HEK293 (cell line): ENCODE measurements around the gene ZNF618.

Experiments used
- CTCF ChIA-PET: fragments of 350-600 bp; formaldehyde crosslinking; extraction: SDS; loops from one replicate; lab custom pipeline; 2021; ENCODE audit warnings: antibody characterized with exemption; lab: Yijun Ruan, JAX
- POLR2A ChIA-PET: fragments of 300-600 bp; formaldehyde crosslinking; extraction: SDS; loops from one replicate; lab custom pipeline; 2020; ENCODE audit warnings: antibody characterized with exemption, inconsistent platforms; lab: Yijun Ruan, JAX
- H3K27ac ChIP-seq: fragments of 200-500 bp; sonication (Bioruptor generic); 2 replicates; pipeline ENCODE4 v1.5.1; 2014; ENCODE audit warnings: low read depth, low read length, control low read depth, inconsistent platforms; ENCODE audit errors: extremely low read depth
- H3K36me3 ChIP-seq, 2 experiments: fragments of 200-500 bp in 1 of 2; sonication (Bioruptor generic) in 1 of 2; 1 replicate in 1 of 2; 2 replicates in 1 of 2; pipeline ENCODE4 v1.5.1; 2014 to 2017; ENCODE audit warnings: inconsistent platforms in 2 of 2, low read length in 2 of 2; ENCODE audit not compliant: control insufficient read depth in 2 of 2, insufficient read depth in 1 of 2
- H3K4me1 ChIP-seq: fragments of 200-500 bp; sonication (Bioruptor generic); 2 replicates; pipeline ENCODE4 v1.5.1; 2014; ENCODE audit warnings: mild to moderate bottlenecking, low read length, inconsistent platforms; ENCODE audit not compliant: control insufficient read depth, insufficient read depth
- H3K4me3 ChIP-seq: 2 replicates; pipeline ENCODE4 v1.5.1; 2011; ENCODE audit warnings: low read depth, mild to moderate bottlenecking, control low read depth, low read length, moderate library complexity
- H3K9me3 ChIP-seq: fragments of 200-500 bp; sonication (Bioruptor generic); 2 replicates; pipeline ENCODE4 v1.5.1; 2014; ENCODE audit warnings: low read depth, low read length, inconsistent platforms; ENCODE audit not compliant: control insufficient read depth, insufficient read depth
- BCL11A ChIP-seq: fragments of 450-650 bp; formaldehyde crosslinking; IDR thresholded peaks from 2 replicates; pipeline ENCODE4 v1.5.1; 2016; ENCODE audit warnings: low read depth, missing biosample characterization, missing genetic modification characterization
- EGR2 ChIP-seq: fragments of 450-650 bp; formaldehyde crosslinking; IDR thresholded peaks from 2 replicates; pipeline ENCODE4 v1.5.1; 2016; ENCODE audit warnings: low read depth, missing biosample characterization, missing genetic modification characterization
- GLI4 ChIP-seq: fragments of 450-650 bp; formaldehyde crosslinking; IDR thresholded peaks from 2 replicates; pipeline ENCODE4 v1.5.1; 2016; ENCODE audit warnings: missing biosample characterization, missing genetic modification characterization
- GLIS1 ChIP-seq: fragments of 450-650 bp; formaldehyde crosslinking; IDR thresholded peaks from 2 replicates; pipeline ENCODE4 v1.5.1; 2016; ENCODE audit warnings: missing biosample characterization, missing genetic modification characterization
- HOXC10 ChIP-seq: sonication (generic); formaldehyde crosslinking; IDR thresholded peaks from 2 replicates; pipeline ENCODE4 v1.8.1; 2023; ENCODE audit warnings: mild to moderate bottlenecking, missing genetic modification reagents
- MEIS1 ChIP-seq: sonication (generic); formaldehyde crosslinking; IDR thresholded peaks from 2 replicates; pipeline ENCODE4 v1.8.1; 2022; ENCODE audit warnings: missing genetic modification reagents, mild to moderate bottlenecking, borderline replicate concordance
- SALL2 ChIP-seq: fragments of 450-650 bp; formaldehyde crosslinking; IDR thresholded peaks from 2 replicates; pipeline ENCODE4 v1.5.0; 2017; ENCODE audit warnings: missing biosample characterization, mild to moderate bottlenecking, missing genetic modification characterization, borderline replicate concordance
- ZFHX2 ChIP-seq: fragments of 450-650 bp; formaldehyde crosslinking; conservative IDR thresholded peaks from 2 replicates; pipeline ENCODE4 v1.5.1; 2016; ENCODE audit warnings: missing biosample characterization, missing genetic modification characterization
- ZNF140 ChIP-seq: fragments of 450-650 bp; formaldehyde crosslinking; IDR thresholded peaks from 2 replicates; pipeline ENCODE4 v1.5.1; 2016; ENCODE audit warnings: missing biosample characterization, missing genetic modification characterization
- ZNF16 ChIP-seq: fragments of 450-650 bp; formaldehyde crosslinking; IDR thresholded peaks from 2 replicates; pipeline ENCODE4 v1.5.1; 2016; ENCODE audit warnings: low read depth, missing biosample characterization, missing genetic modification characterization
- ZNF19 ChIP-seq: fragments of 450-650 bp; formaldehyde crosslinking; IDR thresholded peaks from 2 replicates; pipeline ENCODE4; 2016; ENCODE audit warnings: missing biosample characterization, missing genetic modification characterization, low read depth
- ZNF2 ChIP-seq: fragments of 450-650 bp; formaldehyde crosslinking; IDR thresholded peaks from 2 replicates; pipeline ENCODE4 v1.5.1; 2016; ENCODE audit warnings: missing biosample characterization, missing genetic modification characterization
- ZNF202 ChIP-seq: fragments of 450-650 bp; formaldehyde crosslinking; IDR thresholded peaks from 2 replicates; pipeline ENCODE4 v1.5.1; 2016; ENCODE audit warnings: missing biosample characterization, missing genetic modification characterization, borderline replicate concordance
- ZNF221 ChIP-seq: fragments of 450-650 bp; formaldehyde crosslinking; IDR thresholded peaks from 2 replicates; pipeline ENCODE4 v1.5.1; 2017; ENCODE audit warnings: missing biosample characterization, missing genetic modification characterization, borderline replicate concordance
- ZNF26 ChIP-seq: fragments of 450-650 bp; formaldehyde crosslinking; IDR thresholded peaks from 2 replicates; pipeline ENCODE4 v1.5.1; 2016; ENCODE audit warnings: missing biosample characterization, missing genetic modification characterization
- ZNF394 ChIP-seq: fragments of 450-650 bp; formaldehyde crosslinking; IDR thresholded peaks from 2 replicates; pipeline ENCODE4 v1.5.1; 2016; ENCODE audit warnings: missing biosample characterization, missing genetic modification characterization, mild to moderate bottlenecking, moderate library complexity, borderline replicate concordance
- ZNF404 ChIP-seq: fragments of 450-650 bp; formaldehyde crosslinking; IDR thresholded peaks from 2 replicates; pipeline ENCODE4 v1.5.1; 2017; ENCODE audit warnings: missing biosample characterization, missing genetic modification characterization
- ZNF654 ChIP-seq: fragments of 450-650 bp; formaldehyde crosslinking; IDR thresholded peaks from 2 replicates; pipeline ENCODE4 v1.5.1; 2016; ENCODE audit warnings: low read depth, missing biosample characterization, missing genetic modification characterization
- ZNF776 ChIP-seq: fragments of 450-650 bp; formaldehyde crosslinking; IDR thresholded peaks from 2 replicates; pipeline ENCODE4 v1.5.0; 2017; ENCODE audit warnings: missing biosample characterization, missing genetic modification characterization, borderline replicate concordance
- ZNF777 ChIP-seq: fragments of 450-650 bp; formaldehyde crosslinking; IDR thresholded peaks from 2 replicates; pipeline ENCODE4 v1.5.1; 2017; ENCODE audit warnings: missing biosample characterization, missing genetic modification characterization, borderline replicate concordance
- TF ChIP-seq, protein P1 (sequence below): fragments of 450-650 bp; IDR thresholded peaks from 2 replicates; pipeline ENCODE4 v1.5.1; 2018; ENCODE audit warnings: missing biosample characterization, missing genetic modification characterization
- TF ChIP-seq, protein P2 (sequence below): IDR thresholded peaks from 2 replicates; pipeline ENCODE4 v1.6.1; 2011; ENCODE audit warnings: mild to moderate bottlenecking, low read depth, low read length, borderline replicate concordance
- TF ChIP-seq, protein P3 (sequence below): fragments of 450-650 bp; formaldehyde crosslinking; IDR thresholded peaks from 2 replicates; pipeline ENCODE4 v1.5.1; 2016; ENCODE audit warnings: missing biosample characterization, missing genetic modification characterization
- TF ChIP-seq, protein P4 (sequence below): sonication (generic); formaldehyde crosslinking; IDR thresholded peaks from 2 replicates; pipeline ENCODE4 v1.8.1; 2022; ENCODE audit warnings: mild to moderate bottlenecking, moderate library complexity, missing genetic modification reagents
- TF ChIP-seq, protein P5 (sequence below): fragments of 450-650 bp; formaldehyde crosslinking; IDR thresholded peaks from 2 replicates; pipeline ENCODE4 v1.5.1; 2017; ENCODE audit warnings: missing biosample characterization, missing genetic modification characterization

The ZNF618 gene

DNA sequence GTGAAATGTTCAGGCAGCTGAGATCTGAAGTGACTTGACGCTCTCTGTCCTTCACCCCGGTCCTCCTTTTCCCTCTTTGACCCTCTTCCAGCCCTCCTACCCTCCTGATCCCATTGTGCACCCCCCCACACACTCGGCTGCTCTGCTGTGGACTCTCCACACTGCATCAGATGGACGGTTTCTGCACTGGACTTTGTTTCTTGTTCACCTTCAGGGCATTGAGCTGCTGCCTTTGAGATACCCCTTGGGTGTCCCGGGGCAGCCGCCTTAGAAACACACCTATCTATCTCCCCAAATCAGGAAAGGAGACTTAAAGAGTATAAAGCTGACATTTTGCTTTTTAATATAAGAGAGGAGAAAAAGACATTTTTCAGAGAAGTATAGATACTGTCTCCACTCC is 174.5 kb downstream of the ZNF618 start:
- ChIA-PET POLR2A (no interaction called here), CTCF (no interaction called here)
- peaks cover 0 to 47% of the 10 kb centered on the region in 2 experiments; a peak in 1 of 3 replicates for H3K36me3 ChIP-seq

DNA sequence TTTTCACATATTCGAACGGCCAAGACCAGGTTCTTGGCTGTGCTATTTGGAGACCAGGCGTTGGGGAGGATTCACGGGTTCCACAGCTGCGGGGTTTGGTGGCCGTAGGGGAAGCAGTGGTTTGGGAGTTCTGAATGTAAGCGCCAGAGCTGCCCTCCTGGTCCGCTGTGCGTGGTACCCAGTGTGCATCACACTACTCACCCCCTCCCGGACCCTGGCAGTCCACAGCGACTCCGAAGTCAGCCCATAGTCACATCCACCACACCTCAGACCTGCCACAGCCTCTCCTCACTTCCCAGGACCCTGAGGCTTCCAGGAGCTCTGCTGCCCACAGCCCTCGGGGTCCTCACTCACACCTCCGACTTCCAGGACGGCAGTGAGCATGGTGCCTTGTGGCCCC is 175.2 kb downstream of the ZNF618 start:
- H3K9me3 ChIP-seq: no peaks in the 10 kb centered on the region
- ChIA-PET CTCF (no interaction called here), POLR2A (no interaction called here)
- H3K27ac ChIP-seq: no peak overlapping the region
- peaks cover 0 to 47% of the 10 kb centered on the region in 2 experiments; a peak in 1 of 3 replicates for H3K36me3 ChIP-seq
- no peak overlapping the region for H3K4me3 ChIP-seq
- no peaks in the 10 kb centered on the region for H3K4me1 ChIP-seq
- TF ChIP-seq ZNF777 (tag by site-specific recombination) (no peak), ZNF394 (tag by site-specific recombination) (no peak), ZNF202 (tag by site-specific recombination) (no peak), BCL11A (tag by site-specific recombination) (no peak), GLIS1 (no peak), ZNF404 (tag by site-specific recombination) (no peak), ZNF19 (tag by site-specific recombination) (no peak), GLI4 (no peak), ZFHX2 (tag by site-specific recombination) (no peak), ZNF140 (tag by site-specific recombination) (no peak), ZNF2 (tag by site-specific recombination) (no peak), ZNF776 (tag by site-specific recombination) (no peak), ZNF654 (no peak)
- TF ChIP-seq, protein P1, sequence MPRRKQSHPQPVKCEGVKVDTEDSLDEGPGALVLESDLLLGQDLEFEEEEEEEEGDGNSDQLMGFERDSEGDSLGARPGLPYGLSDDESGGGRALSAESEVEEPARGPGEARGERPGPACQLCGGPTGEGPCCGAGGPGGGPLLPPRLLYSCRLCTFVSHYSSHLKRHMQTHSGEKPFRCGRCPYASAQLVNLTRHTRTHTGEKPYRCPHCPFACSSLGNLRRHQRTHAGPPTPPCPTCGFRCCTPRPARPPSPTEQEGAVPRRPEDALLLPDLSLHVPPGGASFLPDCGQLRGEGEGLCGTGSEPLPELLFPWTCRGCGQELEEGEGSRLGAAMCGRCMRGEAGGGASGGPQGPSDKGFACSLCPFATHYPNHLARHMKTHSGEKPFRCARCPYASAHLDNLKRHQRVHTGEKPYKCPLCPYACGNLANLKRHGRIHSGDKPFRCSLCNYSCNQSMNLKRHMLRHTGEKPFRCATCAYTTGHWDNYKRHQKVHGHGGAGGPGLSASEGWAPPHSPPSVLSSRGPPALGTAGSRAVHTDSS (tag by site-specific recombination): no peak

More for the DNA sequence above, 174.5 kb downstream of the ZNF618 start:
- Histone ChIP-seq H3K4me3 (no peak overlapping the region), H3K9me3 (no peaks in the 10 kb centered on the region), H3K4me1 (no peaks in the 10 kb centered on the region), H3K27ac (no peak overlapping the region)
- TF ChIP-seq ZNF140 (tag by site-specific recombination) (no peak), SALL2 (tag by site-specific recombination) (no peak), HOXC10 (CRISPR knock-in tag) (no peak), MEIS1 (CRISPR knock-in tag) (no peak), ZNF26 (tag by site-specific recombination) (no peak), ZNF221 (tag by site-specific recombination) (no peak), ZNF16 (tag by site-specific recombination) (no peak), EGR2 (no peak)
- TF ChIP-seq, protein P2, sequence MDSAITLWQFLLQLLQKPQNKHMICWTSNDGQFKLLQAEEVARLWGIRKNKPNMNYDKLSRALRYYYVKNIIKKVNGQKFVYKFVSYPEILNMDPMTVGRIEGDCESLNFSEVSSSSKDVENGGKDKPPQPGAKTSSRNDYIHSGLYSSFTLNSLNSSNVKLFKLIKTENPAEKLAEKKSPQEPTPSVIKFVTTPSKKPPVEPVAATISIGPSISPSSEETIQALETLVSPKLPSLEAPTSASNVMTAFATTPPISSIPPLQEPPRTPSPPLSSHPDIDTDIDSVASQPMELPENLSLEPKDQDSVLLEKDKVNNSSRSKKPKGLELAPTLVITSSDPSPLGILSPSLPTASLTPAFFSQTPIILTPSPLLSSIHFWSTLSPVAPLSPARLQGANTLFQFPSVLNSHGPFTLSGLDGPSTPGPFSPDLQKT: no peak
- TF ChIP-seq, protein P3, sequence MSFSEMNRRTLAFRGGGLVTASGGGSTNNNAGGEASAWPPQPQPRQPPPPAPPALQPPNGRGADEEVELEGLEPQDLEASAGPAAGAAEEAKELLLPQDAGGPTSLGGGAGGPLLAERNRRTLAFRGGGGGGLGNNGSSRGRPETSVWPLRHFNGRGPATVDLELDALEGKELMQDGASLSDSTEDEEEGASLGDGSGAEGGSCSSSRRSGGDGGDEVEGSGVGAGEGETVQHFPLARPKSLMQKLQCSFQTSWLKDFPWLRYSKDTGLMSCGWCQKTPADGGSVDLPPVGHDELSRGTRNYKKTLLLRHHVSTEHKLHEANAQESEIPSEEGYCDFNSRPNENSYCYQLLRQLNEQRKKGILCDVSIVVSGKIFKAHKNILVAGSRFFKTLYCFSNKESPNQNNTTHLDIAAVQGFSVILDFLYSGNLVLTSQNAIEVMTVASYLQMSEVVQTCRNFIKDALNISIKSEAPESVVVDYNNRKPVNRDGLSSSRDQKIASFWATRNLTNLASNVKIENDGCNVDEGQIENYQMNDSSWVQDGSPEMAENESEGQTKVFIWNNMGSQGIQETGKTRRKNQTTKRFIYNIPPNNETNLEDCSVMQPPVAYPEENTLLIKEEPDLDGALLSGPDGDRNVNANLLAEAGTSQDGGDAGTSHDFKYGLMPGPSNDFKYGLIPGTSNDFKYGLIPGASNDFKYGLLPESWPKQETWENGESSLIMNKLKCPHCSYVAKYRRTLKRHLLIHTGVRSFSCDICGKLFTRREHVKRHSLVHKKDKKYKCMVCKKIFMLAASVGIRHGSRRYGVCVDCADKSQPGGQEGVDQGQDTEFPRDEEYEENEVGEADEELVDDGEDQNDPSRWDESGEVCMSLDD: no peak
- TF ChIP-seq, protein P4, sequence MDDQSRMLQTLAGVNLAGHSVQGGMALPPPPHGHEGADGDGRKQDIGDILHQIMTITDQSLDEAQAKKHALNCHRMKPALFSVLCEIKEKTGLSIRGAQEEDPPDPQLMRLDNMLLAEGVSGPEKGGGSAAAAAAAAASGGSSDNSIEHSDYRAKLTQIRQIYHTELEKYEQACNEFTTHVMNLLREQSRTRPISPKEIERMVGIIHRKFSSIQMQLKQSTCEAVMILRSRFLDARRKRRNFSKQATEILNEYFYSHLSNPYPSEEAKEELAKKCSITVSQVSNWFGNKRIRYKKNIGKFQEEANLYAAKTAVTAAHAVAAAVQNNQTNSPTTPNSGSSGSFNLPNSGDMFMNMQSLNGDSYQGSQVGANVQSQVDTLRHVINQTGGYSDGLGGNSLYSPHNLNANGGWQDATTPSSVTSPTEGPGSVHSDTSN (CRISPR knock-in tag): no peak
- TF ChIP-seq, protein P5, sequence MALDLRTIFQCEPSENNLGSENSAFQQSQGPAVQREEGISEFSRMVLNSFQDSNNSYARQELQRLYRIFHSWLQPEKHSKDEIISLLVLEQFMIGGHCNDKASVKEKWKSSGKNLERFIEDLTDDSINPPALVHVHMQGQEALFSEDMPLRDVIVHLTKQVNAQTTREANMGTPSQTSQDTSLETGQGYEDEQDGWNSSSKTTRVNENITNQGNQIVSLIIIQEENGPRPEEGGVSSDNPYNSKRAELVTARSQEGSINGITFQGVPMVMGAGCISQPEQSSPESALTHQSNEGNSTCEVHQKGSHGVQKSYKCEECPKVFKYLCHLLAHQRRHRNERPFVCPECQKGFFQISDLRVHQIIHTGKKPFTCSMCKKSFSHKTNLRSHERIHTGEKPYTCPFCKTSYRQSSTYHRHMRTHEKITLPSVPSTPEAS (tag by site-specific recombination): no peak
